GM23338 (cell line): ENCODE measurements around the gene BICDL2. TPM values are rescaled to one million over a fixed set of nuclear protein-coding genes. Genes with fewer than 3 reads are reported as not detected.

Experiments used
- ATAC-seq: fragments of 200-7000 bp; cut with Tn5 transposase; 3 replicates; pipeline ENCODE4 v1.9.1; 2020
- DNase-seq: peaks from one replicate; pipeline ENCODE4 v3.0.0-alpha.2; 2015; ENCODE audit warnings: low spot score
- H2AFZ ChIP-seq: fragments of 200-600 bp; sonication (generic); 2 replicates; pipeline ENCODE4 v1.8.0; 2016; ENCODE audit warnings: antibody characterized with exemption, mild to moderate bottlenecking, moderate library complexity
- H3F3A ChIP-seq: fragments of 200-600 bp; sonication (generic); replicated peaks from 2 replicates; pipeline ENCODE4 v1.8.0; 2017; ENCODE audit warnings: antibody characterized with exemption, mixed run types, low read depth
- H3K27ac ChIP-seq: fragments of 200-600 bp; sonication (generic); 2 replicates; pipeline ENCODE4 v1.6.1; 2016; ENCODE audit warnings: low read depth
- H3K27me3 ChIP-seq: fragments of 200-600 bp; sonication (generic); 2 replicates; pipeline ENCODE4 v1.8.0; 2016; ENCODE audit warnings: mild to moderate bottlenecking, mixed run types, moderate library complexity; ENCODE audit not compliant: insufficient read depth
- H3K36me3 ChIP-seq: fragments of 200-600 bp; sonication (generic); 2 replicates; pipeline ENCODE4 v1.8.0; 2016; ENCODE audit warnings: mild to moderate bottlenecking; ENCODE audit not compliant: insufficient read depth
- H3K4me1 ChIP-seq: fragments of 200-600 bp; sonication (generic); 2 replicates; pipeline ENCODE4 v1.8.0; 2016; ENCODE audit warnings: mild to moderate bottlenecking, moderate library complexity; ENCODE audit not compliant: insufficient read depth
- H3K4me2 ChIP-seq: fragments of 200-600 bp; sonication (generic); 2 replicates; pipeline ENCODE4 v1.7.1; 2017; ENCODE audit warnings: mixed run types
- H3K4me3 ChIP-seq: fragments of 200-600 bp; sonication (generic); 2 replicates; pipeline ENCODE4 v1.6.1; 2016; ENCODE audit warnings: mixed run types
- H3K79me2 ChIP-seq: fragments of 200-600 bp; sonication (generic); replicated peaks from 2 replicates; pipeline ENCODE4 v1.8.0; 2017; ENCODE audit warnings: mild to moderate bottlenecking; ENCODE audit not compliant: insufficient read depth
- H3K9me2 ChIP-seq: fragments of 200-600 bp; sonication (generic); 2 replicates; pipeline ENCODE4 v1.8.0; 2017; ENCODE audit not compliant: insufficient read depth
- H4K20me1 ChIP-seq: fragments of 200-600 bp; sonication (generic); replicated peaks from 2 replicates; pipeline ENCODE4 v1.8.0; 2017; ENCODE audit warnings: mild to moderate bottlenecking; ENCODE audit not compliant: insufficient read depth
- H3K27ac Mint-ChIP-seq: 2 replicates; pipeline ENCODE4 v1.8.0; 2020; ENCODE audit warnings: inconsistent platforms, mild to moderate bottlenecking, moderate library complexity, mixed read lengths
- H3K27me3 Mint-ChIP-seq: 3 replicates; pipeline ENCODE4 v1.8.0; 2022; ENCODE audit warnings: low read depth, mild to moderate bottlenecking, moderate library complexity, mixed read lengths, inconsistent platforms; ENCODE audit not compliant: insufficient read depth, poor library complexity
- H3K36me3 Mint-ChIP-seq: 3 replicates; pipeline ENCODE4 v1.8.0; 2021; ENCODE audit warnings: low read depth, mild to moderate bottlenecking, inconsistent platforms, moderate library complexity, mixed read lengths
- H3K4me1 Mint-ChIP-seq: 3 replicates; pipeline ENCODE4 v1.8.0; 2020; ENCODE audit warnings: mild to moderate bottlenecking, inconsistent platforms, mixed read lengths
- H3K4me3 Mint-ChIP-seq: 3 replicates; pipeline ENCODE4 v1.8.0; 2021; ENCODE audit warnings: moderate library complexity, mild to moderate bottlenecking, inconsistent platforms, mixed read lengths
- H3K9me3 Mint-ChIP-seq: 3 replicates; pipeline ENCODE4 v1.8.0; 2020; ENCODE audit warnings: moderate library complexity, mild to moderate bottlenecking, inconsistent platforms, mixed read lengths
- CTCF ChIP-seq, 2 experiments: fragments of 200-600 bp in 1 of 2; sonication (generic) in 1 of 2; conservative IDR thresholded peaks; 2 replicates each; pipeline versions ENCODE4 v1.5.1 to v1.6.1; 2016 to 2017; ENCODE audit warnings: antibody characterized with exemption in 2 of 2, low read depth in 2 of 2, mild to moderate bottlenecking in 2 of 2, moderate library complexity in 1 of 2
- EZH2phosphoT487 ChIP-seq: fragments of 200-600 bp; sonication (generic); IDR thresholded peaks from one replicate; pipeline ENCODE4 v1.8.1; 2018; ENCODE audit warnings: antibody characterized with exemption; ENCODE audit not compliant: unreplicated experiment
- POLR2AphosphoS5 ChIP-seq: IDR thresholded peaks from 2 replicates; pipeline ENCODE4 v1.6.1; 2016; ENCODE audit warnings: antibody characterized with exemption, low read depth
- REST ChIP-seq: IDR thresholded peaks from one replicate; pipeline ENCODE4 v1.6.1; 2018; ENCODE audit warnings: antibody characterized with exemption; ENCODE audit not compliant: unreplicated experiment
- STAT1 ChIP-seq: IDR thresholded peaks from one replicate; pipeline ENCODE4 v1.6.1; 2016; ENCODE audit warnings: antibody characterized with exemption; ENCODE audit not compliant: unreplicated experiment
- ZNF462 ChIP-seq: fragments of 250-450 bp; sonication (Bioruptor Pico); IDR thresholded peaks from 2 replicates; pipeline ENCODE4 v1.5.0; 2020; ENCODE audit warnings: mild to moderate bottlenecking, moderate library complexity
- polyA plus RNA-seq: library from polyadenylated mRNA; unstranded; fragments of >200 nt; fragmentation: Nextera tagmentation; extraction: Ambion mirVana; gene quantifications from 2 replicates; pipeline ENCODE4 v1.2.1, GENCODE V29; 2016
- total RNA-seq: library from RNA; depleted of rRNA; stranded (reverse); fragments of >200 nt; shearing (Covaris generic); gene quantifications from 2 replicates; pipeline ENCODE4 v1.2.3, GENCODE V29; 2014

The BICDL2 gene
- total and polyA plus RNA-seq, 2 experiments from 2014 or later, result 12.7 to 18.4 TPM

GRCh38 chr16:3054965-3055733 is 18.4 kb upstream of the BICDL2 start:
- Histone ChIP-seq H3K27me3 (peaks cover 5% of the 10 kb centered on the region; the same call in 1 of the 2 replicates), H3K4me1 (peaks cover 7% of the 10 kb centered on the region), H2AFZ (no peak overlapping the region), H3K4me2 (0 out of 2 replicates have a peak overlapping the region, but pooled peaks have one; percentile 14), H4K20me1 (peaks cover 7% of the 10 kb centered on the region; the same call in 1 of the 2 replicates), H3K27ac (no peak overlapping the region), H3K9me2 (no peaks in the 10 kb centered on the region), H3F3A (peaks cover 10% of the 10 kb centered on the region), H3K4me3 (no peak overlapping the region), H3K36me3 (no peaks in the 10 kb centered on the region), H3K79me2 (no peaks in the 10 kb centered on the region; the same call in 1 of the 2 replicates)
- TF ChIP-seq CTCF (conservative IDR thresholded peaks at IDR 0.05; ENCODE audit: low read depth in 2 of 2), result no peak
- no peak for TF ChIP-seq ZNF462 (CRISPR knock-in tag)
- TF ChIP-seq STAT1, result no peak
- no peak for TF ChIP-seq REST
- no peak for TF ChIP-seq POLR2AphosphoS5
- no peak for TF ChIP-seq EZH2phosphoT487
- Mint-ChIP-seq H3K4me1 (peaks cover 25% of the 10 kb centered on the region), H3K4me3 (peak overlapping the region; percentile 16; the same call in 1 of the 3 replicates), H3K27ac (no peak overlapping the region), H3K36me3 (peaks cover 42% of the 10 kb centered on the region), H3K27me3 (peaks cover 14% of the 10 kb centered on the region), H3K9me3 (peaks cover 4% of the 10 kb centered on the region; the same call in 2 of the 3 replicates)
- DNase-seq, result no peak
- ATAC-seq, result no peak
